GM21786 (cell line): Measurements from ENCODE around the gene PDSS1.
"Not testable (repeated sequence)": the region's sequence is repeated elsewhere in the genome, so short reads cannot be mapped to it uniquely, and the experiment has no call there.

Source experiments
- ATAC-seq: cut with Tn5 transposase; IDR thresholded peaks from one replicate; pipeline ENCODE4 v1.9.1; 2021; ENCODE audit not compliant: unreplicated experiment

The PDSS1 gene, protein sequence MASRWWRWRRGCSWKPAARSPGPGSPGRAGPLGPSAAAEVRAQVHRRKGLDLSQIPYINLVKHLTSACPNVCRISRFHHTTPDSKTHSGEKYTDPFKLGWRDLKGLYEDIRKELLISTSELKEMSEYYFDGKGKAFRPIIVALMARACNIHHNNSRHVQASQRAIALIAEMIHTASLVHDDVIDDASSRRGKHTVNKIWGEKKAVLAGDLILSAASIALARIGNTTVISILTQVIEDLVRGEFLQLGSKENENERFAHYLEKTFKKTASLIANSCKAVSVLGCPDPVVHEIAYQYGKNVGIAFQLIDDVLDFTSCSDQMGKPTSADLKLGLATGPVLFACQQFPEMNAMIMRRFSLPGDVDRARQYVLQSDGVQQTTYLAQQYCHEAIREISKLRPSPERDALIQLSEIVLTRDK

DNA sequence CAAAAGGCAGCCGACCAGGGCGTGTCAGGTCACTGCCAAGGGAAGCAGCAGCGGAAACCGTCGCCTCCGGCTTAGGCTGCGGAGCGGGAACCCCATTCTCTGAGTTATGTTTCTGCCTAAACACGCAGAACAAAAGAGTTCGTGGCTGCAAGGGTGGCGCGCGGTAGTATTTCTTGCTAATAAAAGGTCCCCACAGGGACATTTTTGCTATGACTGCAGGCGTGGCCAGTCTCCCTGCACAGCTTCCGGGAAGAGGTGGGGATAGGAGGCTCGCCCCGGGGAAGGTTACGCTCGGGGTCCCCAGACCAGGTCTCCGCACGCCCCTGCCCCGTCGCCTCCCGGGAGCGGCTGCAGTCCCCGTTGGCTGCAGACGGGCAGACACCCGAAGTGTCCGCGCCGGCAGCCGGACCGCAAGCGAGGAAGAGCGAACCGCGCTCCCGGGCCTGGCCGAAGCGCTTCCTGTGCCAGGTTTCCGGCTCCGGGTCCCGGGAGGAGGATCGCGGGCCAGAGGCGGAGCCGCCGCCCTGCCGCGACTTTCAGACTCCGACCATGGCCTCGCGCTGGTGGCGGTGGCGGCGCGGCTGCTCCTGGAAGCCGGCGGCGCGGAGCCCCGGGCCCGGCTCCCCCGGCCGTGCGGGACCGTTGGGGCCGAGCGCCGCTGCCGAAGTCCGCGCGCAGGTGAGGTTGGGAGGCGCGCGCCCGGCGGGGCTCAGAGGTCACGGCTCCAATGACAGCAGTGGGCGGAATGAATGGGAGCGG, at the start of gene PDSS1:
TSS of gene PDSS1 (plus strand) at position 539 of the 759 bp plus-strand sequence. CDS start at position 550, 11 bp downstream.
- peak; percentile 82 for ATAC-seq

DNA sequence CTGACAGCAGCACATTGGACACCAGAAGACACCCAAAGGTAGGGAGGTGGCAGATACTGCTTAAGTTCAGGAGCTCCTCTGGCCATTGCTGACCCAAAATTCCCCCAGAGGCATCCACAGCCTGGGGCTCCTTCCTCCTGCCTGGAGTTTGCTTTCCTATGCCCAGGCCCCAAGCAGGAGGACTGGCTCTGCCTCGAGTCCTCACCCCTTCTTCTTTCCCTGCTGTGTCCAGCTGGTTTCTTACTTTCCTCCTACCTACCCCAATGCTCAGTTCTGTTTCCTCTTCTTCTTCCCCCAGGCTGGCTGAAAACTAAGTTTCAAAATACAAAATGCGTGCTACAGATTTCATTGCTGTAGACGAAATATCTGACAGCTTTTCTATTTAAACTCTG, 49.3 kb upstream of the PDSS1 start:
- not testable (repeated sequence) for ATAC-seq

DNA sequence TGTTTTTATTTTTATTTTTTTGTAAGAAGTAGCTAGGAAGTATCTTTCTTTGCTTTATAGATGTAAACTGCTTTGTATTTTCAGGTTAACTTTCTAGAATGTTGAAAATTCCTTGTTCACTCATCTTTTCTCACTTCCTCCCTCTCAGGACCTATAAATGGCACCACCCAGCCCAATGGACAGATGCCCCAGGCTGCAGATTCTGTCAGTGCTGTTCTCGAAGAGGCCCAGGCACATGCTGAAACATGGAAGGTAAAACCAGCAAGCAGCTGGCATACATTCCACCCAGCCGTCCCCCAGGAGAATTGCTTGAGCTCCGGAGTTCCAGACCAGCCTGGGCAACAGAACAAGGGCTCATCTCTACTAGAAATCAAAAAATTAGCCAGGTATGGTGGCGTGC, 47.1 kb upstream of the PDSS1 start:
- no peak for ATAC-seq

DNA sequence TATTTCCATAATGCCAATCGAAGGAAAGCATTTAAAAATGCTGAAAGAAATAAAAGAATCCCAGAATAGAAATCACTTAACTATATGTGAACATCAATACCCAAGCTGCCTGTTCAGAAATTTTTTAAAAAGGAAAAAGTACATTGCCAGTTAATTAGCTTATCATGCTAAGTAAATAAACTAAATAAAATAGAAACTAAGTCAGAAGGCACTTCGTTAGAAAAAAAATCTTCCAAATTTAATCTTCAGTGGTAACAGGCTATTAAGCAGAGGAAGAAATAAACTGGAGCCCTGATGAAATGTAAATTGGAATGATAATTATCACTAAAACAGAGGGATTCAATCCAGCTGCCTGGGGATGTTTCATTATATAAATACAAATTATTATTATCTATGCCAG, 46.0 kb upstream of the PDSS1 start:
- ATAC-seq = not testable (repeated sequence)

DNA sequence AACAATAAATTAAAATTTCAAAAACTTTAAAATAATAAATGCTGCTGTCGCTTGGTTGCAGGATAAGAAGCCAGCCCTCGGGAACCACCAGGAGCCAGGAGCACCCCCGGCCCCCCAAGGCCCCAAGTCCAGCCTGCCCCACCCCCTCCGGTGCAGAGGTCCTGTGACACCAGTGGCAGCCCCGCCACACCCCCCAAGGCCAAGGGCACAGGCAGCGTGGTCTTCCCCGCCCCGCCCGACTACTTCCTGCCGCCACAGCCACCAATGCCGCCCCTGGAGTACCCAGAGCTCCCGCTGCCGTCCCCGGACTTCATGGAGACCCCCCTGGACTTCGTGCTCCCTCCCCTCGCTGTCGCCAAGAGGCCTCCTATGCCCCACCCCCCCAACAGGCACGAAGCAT, 44.5 kb upstream of the PDSS1 start:
- ATAC-seq = no peak

DNA sequence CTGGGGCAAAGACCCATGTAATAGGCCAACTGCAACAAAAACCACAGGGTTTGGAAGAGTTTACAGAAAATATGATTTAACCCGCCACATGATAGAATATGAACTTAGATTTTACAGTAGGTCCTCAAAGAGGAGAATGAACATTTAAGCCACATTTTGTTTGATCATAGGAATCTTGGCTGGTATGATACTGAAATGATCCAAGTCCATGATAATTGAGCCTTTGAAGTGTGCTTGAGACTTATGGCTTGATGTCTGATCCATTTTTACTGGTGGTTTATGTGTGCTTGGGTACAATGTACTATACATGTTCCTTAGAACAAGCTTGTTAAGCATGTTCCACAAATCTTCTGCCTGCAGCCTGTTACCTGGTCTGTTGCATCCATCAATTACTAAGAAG, 41.8 kb upstream of the PDSS1 start:
- no peak for ATAC-seq

DNA sequence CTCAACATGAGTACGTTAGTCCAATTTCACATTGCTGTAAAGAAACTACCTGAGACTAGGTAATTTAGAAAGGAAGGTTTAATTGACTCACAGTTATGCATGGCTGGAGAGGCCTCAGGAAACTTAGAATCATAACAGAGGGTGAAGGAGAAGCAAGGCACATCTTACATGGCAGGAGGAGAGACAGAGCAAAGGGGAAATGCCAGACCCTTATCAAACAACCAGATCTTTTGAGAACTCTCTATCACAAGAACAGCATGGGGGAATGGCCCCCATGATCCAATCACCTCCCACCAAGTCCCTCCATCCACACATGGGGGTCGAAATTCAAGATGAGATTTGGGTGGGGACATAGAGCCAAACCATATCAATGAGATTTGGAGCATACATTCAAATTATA, 34.6 kb upstream of the PDSS1 start:
- ATAC-seq = no peak

DNA sequence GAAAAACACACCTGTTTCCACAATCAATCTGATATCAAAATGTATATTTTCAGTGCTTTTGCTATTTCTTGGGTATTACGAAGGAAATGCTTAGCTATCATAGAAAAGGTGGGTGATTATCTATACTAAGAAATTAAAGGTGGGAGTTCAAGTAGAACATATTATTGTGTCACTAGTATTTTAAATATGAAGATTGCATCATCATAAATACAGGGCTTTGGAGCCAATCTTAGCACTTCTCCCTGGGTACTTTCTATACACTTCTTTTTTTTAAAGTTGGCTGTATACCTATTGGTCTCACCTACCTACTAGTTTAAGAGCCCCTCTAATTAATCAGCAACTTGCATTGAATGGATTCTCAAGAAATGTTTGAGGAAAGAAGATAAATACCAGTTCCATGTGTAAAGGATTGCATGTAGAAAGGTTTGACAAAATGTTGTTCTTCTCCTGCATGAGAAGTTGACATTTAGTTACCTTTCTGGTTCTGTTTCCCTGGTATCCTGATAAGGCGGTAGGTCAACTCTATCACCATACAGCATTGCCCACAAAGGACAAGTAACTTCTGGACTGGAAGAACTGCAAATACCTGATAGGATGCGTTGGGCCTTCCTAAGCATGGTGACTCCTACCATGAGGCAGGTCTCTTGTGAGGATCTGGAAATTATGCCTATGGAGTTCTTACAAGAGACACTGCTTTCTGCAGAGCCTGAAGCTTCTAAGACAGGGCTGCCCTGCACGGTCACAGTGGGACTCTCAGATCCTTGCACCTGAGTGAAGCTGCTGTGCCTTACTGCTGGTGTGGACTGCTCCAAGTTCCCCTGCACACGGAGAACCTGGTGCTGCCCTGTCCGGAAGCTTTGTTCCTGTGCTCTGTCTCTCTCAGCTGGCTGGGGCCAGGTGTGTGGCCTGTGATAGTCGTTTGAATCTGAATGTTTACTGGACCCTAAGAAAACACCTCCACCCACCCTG, 32.1 kb upstream of the PDSS1 start:
- no peak for ATAC-seq

DNA sequence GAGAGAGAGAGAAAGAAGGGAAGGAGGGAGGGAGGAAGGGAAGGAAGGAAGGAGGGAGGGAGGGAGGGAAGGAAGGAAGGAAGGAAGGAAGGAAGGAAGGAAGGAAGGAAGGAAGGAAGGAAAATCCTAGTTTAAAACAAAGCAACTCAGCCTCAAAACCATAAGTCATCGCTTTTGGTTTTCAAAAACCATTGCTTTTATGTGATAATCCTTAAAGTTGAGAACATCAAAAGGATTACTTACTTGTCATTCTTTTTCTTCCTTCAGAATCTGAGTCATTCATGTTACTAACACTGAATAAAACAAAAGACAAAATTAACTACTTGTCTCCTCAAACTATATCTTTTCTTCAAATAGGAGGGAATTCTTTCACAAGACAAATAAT, 21.6 kb upstream of the PDSS1 start:
- no peak for ATAC-seq

DNA sequence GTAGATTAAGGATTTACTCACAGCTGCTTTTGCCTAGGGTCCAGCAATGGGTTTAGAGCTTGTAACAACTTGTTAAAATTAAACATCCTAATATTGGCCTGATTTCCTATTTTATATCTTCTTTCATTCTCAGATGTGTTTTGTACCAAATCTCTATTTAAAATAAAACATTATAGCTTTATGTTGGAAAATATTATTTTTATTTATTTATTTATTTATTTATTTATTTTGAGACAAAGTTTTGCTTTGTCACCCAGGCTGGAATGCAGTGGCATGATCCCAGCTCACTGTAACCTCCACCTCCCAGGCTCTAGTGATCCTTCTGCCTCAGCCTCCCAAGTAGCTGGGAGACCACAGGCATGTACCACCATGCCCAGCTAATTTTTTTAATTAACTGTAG, 17.9 kb upstream of the PDSS1 start:
- no peak for ATAC-seq

DNA sequence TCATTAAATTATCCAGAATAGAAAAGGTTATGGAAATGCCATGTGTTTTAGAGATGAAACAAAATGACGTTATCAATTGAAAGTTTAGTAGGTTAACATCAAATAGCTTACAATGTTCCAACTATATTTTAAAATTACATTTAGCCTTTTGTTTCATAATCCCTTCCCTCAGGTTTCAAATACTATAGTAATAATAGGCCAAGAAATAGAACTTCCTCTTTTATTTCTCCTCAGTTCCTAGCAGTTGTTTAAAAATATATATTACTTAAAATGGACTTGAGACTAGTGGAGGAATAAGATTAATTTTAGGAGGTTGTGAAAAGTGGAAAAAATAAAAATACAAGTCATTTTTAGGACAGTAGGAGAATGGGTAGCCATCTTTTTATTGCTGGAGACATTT, 16.4 kb upstream of the PDSS1 start:
- ATAC-seq = no peak

DNA sequence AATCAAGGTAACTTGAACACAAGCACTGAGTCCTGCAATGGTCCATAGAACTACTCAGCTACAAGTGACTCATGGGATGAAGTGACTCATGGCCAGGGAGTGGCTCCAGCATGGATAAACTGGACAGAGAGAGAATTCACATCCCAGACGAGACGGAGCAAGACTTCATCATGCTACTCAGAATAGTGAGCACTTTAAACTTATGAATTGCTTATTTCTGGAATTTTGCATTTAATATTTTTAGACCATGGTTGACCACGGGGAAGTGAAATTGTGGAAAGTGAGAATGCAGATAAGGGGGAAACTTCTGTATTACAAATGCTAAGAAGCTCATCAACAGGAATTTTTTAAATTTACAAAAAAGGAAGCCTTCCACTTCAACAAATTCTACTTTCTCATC, 15.5 kb upstream of the PDSS1 start:
- not testable (repeated sequence) for ATAC-seq

DNA sequence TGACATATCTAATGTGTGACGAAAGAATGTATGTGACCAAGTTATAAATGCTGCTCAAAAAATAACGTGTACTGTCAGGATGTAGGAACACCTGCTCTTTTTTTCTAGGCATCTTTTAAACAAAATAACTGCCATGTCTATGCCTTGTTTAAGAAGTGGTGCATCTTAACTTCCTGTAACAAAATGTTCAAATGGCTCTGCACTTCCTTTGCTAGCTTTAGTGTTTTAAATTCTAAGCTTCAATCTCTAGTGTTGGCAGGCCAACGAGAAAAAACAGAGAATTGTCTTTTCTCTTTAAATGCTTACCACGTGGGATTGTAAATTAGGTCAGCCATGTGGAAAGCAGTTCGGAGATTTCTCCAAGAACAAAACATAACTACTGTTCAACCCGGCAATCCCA, 14.6 kb upstream of the PDSS1 start:
- ATAC-seq = no peak

DNA sequence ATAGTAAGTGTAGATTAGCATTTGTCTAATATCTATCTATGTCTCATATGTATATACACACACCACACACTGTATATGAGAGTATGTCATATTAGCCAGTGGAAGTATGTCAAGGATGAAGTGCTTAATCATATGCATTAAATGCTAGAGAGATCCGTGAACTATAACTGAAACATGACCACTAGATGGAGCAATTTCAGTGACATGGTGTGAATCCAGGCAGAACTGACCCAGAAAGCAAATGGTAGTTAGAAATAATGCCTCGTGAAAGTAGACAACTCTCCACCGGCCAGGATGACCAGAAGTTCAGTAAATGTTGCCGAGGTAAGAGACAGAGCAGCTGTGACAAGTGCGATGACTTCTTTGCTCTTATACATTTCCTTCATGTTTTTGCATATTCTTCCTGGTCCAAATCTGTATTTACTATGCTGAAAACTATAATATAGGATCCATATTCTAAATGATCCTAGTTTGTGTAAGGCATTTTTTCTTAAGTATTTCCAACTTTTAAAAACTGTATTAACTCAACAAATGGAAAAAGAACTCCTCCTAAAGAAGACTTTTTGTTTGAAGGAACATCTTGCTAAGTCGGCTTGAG, 12.7 kb upstream of the PDSS1 start:
- peak; percentile 85 for ATAC-seq

DNA sequence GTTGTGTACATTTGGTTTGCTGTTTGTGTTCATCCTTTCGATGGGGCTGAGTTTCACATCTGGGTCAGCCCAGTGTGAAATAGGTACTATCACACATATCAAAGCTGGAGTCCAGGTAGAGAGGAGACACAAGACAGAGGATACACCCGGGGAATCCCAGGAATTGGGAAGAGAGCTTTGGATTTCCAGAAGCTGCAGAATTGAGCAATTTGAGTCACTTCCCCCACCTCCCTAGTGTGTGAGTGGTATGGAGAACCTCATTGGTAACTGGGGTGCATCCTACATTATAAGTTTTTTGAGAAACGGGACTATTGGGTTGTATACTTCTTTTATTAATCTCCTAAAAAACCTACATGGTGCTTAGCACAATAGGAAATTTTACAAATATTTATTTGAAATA, 12.1 kb upstream of the PDSS1 start:
- no peak for ATAC-seq

DNA sequence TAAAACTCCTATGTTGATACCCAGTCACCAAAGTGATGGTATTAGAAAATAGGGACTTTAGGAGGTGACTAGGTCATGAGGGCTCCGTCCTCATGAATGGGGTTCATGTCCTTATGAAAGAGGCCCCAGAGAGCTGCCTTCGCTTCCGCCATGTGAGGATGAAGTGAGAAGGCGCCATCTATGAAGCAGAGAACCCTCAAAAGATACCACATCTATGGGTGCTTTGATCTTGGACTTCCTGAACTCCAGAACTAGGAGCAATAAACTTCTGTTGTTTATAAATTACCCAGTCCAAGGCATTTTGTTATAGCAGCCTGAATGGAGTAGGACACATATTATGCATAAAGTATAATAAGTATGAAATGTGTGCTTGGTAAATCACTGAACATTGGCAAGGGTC, 8.1 kb upstream of the PDSS1 start:
- ATAC-seq = no peak

DNA sequence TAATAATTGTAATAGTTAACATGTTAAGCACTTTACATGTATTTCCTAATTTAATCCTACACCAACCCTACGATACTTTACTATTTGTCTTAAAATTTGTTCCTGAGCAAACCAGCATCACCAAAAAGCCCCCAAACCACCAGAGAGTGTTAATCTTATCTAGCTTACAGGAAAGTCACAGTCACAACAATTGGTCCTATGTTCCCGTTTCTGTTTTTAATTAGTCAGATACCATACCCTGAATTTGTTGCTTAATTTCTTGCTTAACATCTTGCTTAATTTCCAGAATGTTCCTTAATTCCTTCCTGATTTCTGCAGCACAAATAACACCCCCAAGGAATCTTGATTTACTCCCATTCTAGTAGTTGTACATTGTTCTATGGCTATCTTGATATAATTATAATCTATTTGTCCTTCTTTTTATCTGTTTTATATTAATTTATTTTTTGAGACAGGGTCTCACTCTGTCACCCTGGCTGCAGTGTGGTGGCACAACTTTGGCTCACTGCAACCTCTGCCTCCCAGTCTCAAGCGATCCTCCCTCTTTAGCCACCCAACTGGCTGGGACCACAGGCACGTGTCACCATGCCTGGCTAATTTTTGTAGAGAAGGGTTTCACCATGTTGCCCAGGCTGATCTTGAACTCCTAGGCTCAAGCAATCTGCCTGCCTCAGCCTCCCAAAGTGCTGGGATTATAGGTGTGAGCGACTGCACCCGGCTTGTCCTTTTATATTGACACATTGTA, 6.6 kb upstream of the PDSS1 start:
- no peak for ATAC-seq

DNA sequence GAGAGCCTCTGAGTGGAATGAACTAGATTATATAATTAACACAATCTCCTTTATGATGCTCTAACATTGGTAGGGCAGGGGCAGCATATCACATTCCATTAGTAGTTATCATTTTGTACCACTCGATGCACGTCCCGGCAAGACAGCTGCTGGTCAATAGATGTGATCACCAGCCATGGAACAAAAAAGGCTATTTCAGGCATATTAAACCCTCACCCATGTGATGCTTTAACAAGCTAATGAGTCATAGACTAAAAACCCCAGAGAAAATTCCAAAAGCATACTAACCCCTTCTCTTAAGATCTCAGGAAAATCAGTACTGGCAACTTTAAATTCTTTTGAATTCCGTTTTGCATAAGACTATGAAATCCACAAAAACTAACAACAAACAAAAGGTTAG, 3.0 kb upstream of the PDSS1 start:
- not testable (repeated sequence) for ATAC-seq

DNA sequence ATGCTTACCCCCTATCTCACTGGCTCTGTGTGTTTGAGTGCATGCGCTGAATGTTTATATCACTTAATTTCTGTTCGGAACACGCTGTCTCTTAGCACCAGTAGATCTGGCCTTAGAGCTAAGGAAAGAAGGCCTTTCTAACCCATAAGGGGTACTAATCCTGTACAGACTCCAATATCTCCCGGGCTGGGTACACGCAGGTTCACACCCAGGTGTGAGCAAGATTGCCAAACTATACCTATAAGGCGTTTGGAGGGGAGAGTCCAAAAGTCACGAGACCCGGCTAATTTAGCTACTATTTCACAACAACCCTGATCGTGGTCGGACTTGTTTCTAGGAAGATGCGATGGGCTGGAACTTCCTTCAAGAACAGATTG, 727 bp upstream of the PDSS1 start:
- ATAC-seq = no peak

DNA sequence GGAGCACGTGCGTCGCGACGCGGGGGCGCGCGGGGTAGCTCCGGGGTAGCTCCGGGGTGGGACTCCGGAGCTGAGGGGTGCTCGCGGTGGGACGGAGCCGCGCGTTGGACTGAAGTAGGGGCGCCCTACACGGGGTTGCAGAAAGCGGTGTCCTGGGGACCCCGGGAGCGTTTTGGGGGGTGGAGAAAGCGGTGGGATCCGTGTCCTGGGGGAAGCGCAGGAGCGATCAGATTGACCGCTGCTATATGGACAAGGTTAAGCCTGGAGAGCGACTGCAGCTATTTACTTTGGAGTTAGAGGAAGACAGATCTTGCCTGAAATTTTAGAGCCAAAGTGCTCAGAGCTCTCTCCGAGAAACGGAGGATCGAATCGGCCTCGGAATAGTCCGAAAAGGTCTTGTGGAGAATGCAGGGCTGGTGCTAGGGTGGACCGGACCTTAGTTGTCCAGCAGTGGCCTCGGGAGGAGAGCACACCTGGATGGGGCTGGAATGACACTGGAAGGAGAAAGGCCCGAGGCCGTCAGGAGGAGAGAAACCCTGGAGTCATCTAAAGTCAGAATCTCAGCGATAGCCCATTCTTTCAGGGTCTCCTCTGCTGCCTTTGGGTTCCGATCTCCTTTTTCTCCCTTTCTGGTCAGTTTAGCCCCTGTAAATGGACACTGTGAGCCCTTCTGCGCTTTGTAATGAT, 564 bp downstream of the PDSS1 start:
- no peak for ATAC-seq
